ENCODE data around the gene RNF128. TPM values are rescaled to one million over a fixed set of nuclear protein-coding genes. Genes with fewer than 3 reads are reported as not detected.

The RNF128 gene
- total and polyA plus RNA-seq, 2 of the 13 experiments (the other 11 are each of a cell fraction or from before 2014, with no cell fraction given): 18.5 to 43.5 TPM

- 100% methylated on average over 1 of the region's 1 CpG for WGBS (ENCODE audit: low lambda C conversion rate)
- FAIRE-seq (no peak), ATAC-seq (no peak), DNase-seq (ENCODE audit: low spot score) (no peak)
- H4K20me1 ChIP-seq (ENCODE audit: insufficient read depth, low read length): no peaks in the 10 kb centered on the region
- TF ChIP-seq, protein P1, sequence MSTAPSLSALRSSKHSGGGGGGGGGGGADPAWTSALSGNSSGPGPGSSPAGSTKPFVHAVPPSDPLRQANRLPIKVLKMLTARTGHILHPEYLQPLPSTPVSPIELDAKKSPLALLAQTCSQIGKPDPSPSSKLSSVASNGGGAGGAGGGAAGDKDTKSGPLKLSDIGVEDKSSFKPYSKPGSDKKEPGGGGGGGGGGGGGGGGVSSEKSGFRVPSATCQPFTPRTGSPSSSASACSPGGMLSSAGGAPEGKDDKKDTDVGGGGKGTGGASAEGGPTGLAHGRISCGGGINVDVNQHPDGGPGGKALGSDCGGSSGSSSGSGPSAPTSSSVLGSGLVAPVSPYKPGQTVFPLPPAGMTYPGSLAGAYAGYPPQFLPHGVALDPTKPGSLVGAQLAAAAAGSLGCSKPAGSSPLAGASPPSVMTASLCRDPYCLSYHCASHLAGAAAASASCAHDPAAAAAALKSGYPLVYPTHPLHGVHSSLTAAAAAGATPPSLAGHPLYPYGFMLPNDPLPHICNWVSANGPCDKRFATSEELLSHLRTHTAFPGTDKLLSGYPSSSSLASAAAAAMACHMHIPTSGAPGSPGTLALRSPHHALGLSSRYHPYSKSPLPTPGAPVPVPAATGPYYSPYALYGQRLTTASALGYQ (CRISPR knock-in tag; IDR thresholded peaks at IDR 0.05): no peak
- TF ChIP-seq ZMYM3 (CRISPR knock-in tag; IDR thresholded peaks at IDR 0.05): no peak
- TF ChIP-seq ZNF460 (CRISPR knock-in tag; IDR thresholded peaks at IDR 0.05; ENCODE audit: borderline replicate concordance): no peak
- no peak for TF ChIP-seq MTF1 (CRISPR knock-in tag; IDR thresholded peaks at IDR 0.05)
- TF ChIP-seq MLX (CRISPR knock-in tag; IDR thresholded peaks at IDR 0.05): no peak
- TF ChIP-seq ZNF639 (CRISPR knock-in tag; conservative IDR thresholded peaks at IDR 0.05): no peak
- no peak for TF ChIP-seq ZBTB38 (CRISPR knock-in tag; IDR thresholded peaks at IDR 0.05)
- no peak for TF ChIP-seq ZNF274 (CRISPR knock-in tag; IDR thresholded peaks at IDR 0.05)
- TF ChIP-seq ZBTB1 (CRISPR knock-in tag; IDR thresholded peaks at IDR 0.05; ENCODE audit: borderline replicate concordance): no peak
- no peak for TF ChIP-seq EHMT2 (IDR thresholded peaks at IDR 0.05; ENCODE audit: borderline replicate concordance, low read depth, low read length)
- no peak for TF ChIP-seq SMARCE1 (IDR thresholded peaks at IDR 0.05; ENCODE audit: borderline replicate concordance)
- TF ChIP-seq TFE3 (CRISPR knock-in tag; IDR thresholded peaks at IDR 0.05): no peak
- no peak for TF ChIP-seq ZNF781 (CRISPR knock-in tag; IDR thresholded peaks at IDR 0.05; ENCODE audit: borderline replicate concordance, not compliant biosample characterization)
- no peak for TF ChIP-seq CEBPG (CRISPR knock-in tag; IDR thresholded peaks at IDR 0.05)
- no peak for TF ChIP-seq NR2F1 (CRISPR knock-in tag; IDR thresholded peaks at IDR 0.05)
- TF ChIP-seq HDAC2 (CRISPR knock-in tag; IDR thresholded peaks at IDR 0.05): no peak
- no peak for TF ChIP-seq MATR3 (CRISPR knock-in tag; IDR thresholded peaks at IDR 0.05)
- no peak for TF ChIP-seq PAWR (CRISPR knock-in tag; IDR thresholded peaks at IDR 0.05; ENCODE audit: borderline replicate concordance)
- no peak for TF ChIP-seq TRAFD1 (CRISPR knock-in tag; IDR thresholded peaks at IDR 0.05; ENCODE audit: borderline replicate concordance)
- TF ChIP-seq ZNF616 (CRISPR knock-in tag; IDR thresholded peaks at IDR 0.05; ENCODE audit: low read depth): no peak
- POLR2A ChIA-PET: no interaction called here
- in situ Hi-C loops (cut with HindIII; ENCODE audit: extremely low pct_ligation_motif_present, low pct_unique_long_range_greater_than_20kb) (no loop called here), intact Hi-C loops (cut with micrococcal nuclease; ENCODE audit: unreplicated experiment) (no loop called here)
- no peak overlapping the region for H3K4me3 ChIP-seq (replicated peaks in 1 of 3; ENCODE audit: insufficient read depth in 1 of 3, low read depth in 2 of 3, low read length in 3 of 3)
- no peak overlapping the region for H3K4me2 ChIP-seq (ENCODE audit: low read depth, low read length)
- H3K27ac ChIP-seq (ENCODE audit: extremely low read length, insufficient read depth, low read length): no peak overlapping the region
- H3K9me3 ChIP-seq (ENCODE audit: low read length): no peaks in the 10 kb centered on the region
- no peaks in the 10 kb centered on the region for H3K79me2 ChIP-seq (ENCODE audit: insufficient read depth, low read length)
- H3K9ac ChIP-seq (ENCODE audit: insufficient read depth, low read depth, low read length): no peak overlapping the region
- no peak overlapping the region for H2AFZ ChIP-seq (ENCODE audit: low read length)
- no TSS peak for BruUV-seq (replicated peaks)
- H3K36me3 ChIP-seq (replicated peaks in 1 of 2; ENCODE audit: control insufficient read depth in 1 of 2, insufficient read depth in 2 of 2, low read length in 2 of 2): no peaks in the 10 kb centered on the region
- H3K4me1 ChIP-seq (ENCODE audit: insufficient read depth, low read length): no peaks in the 10 kb centered on the region
- CTCF ChIA-PET (ENCODE audit: low intra/inter-chr PET ratio, low total read pairs): no interaction called here
- H3K27me3 ChIP-seq (ENCODE audit: control insufficient read depth in 1 of 2, insufficient read depth in 2 of 2, low read length in 2 of 2): no peaks in the 10 kb centered on the region
These were observed 23.9 kb upstream of the RNF128 start for GRCh38 chrX:106702636-106703035.

Data from HepG2 (cell line).